Fibroblast of villous mesenchyme (primary cell): ENCODE data around the gene PDGFA. TPM values are rescaled to one million over a fixed set of nuclear protein-coding genes. Genes with fewer than 3 reads are reported as not detected.
A peak's percentile ranks its signal among the peaks of the same experiment; 100 is the strongest.

ENCODE experiments used
- DNase-seq: peaks from one replicate; pipeline ENCODE4 v3.0.0-alpha.2; 2010; ENCODE audit warnings: low read depth
- H3K4me3 ChIP-seq: 2 replicates; pipeline ENCODE4 v1.5.1; 2011; ENCODE audit warnings: low read depth, mild to moderate bottlenecking, low read length
- CTCF ChIP-seq: IDR thresholded peaks from 2 replicates; pipeline ENCODE4 v1.5.1; 2012; ENCODE audit warnings: low read depth, mild to moderate bottlenecking, low read length; ENCODE audit not compliant: insufficient read depth
- total RNA-seq: library from RNA; depleted of rRNA; stranded (reverse); fragments of >200 nt; gene quantifications from 2 replicates; pipeline ENCODE4 v1.2.3, GENCODE V29; 2012

Gene PDGFA
- total RNA-seq, 1 donor = 43.2 TPM

GRCh38 chr7:454356-455109 is 65.1 kb downstream of the PDGFA start:
- DNase-seq = no peak
- TF ChIP-seq CTCF = no peak
- H3K4me3 ChIP-seq = no peak overlapping the region

GRCh38 chr7:453597-454306 is 65.9 kb downstream of the PDGFA start:
- DNase-seq = no peak
- TF ChIP-seq CTCF = no peak
- H3K4me3 ChIP-seq = no peak overlapping the region

- H3K4me3 ChIP-seq = no peak overlapping the region
- no peak for TF ChIP-seq CTCF
- no peak for DNase-seq
Observed at GRCh38 chr7:452791-453455, 66.7 kb downstream of the PDGFA start.

GRCh38 chr7:452226-452751 is 67.4 kb downstream of the PDGFA start:
- no peak overlapping the region for H3K4me3 ChIP-seq
- TF ChIP-seq CTCF = no peak
- peak; percentile 81 for DNase-seq

- no peak overlapping the region for H3K4me3 ChIP-seq
- DNase-seq = no peak
- TF ChIP-seq CTCF = no peak
Observed at GRCh38 chr7:451255-452225, 68.1 kb downstream of the PDGFA start.

GRCh38 chr7:450741-451140 is 68.9 kb downstream of the PDGFA start:
- no peak for TF ChIP-seq CTCF
- no peak for DNase-seq

More at GRCh38 chr7:450741-451140, 68.9 kb downstream of the PDGFA start:
- no peak overlapping the region for H3K4me3 ChIP-seq
